H9 (cell line): Measurements from ENCODE around the gene ACAP2. TPM values are rescaled to one million over a fixed set of nuclear protein-coding genes. Genes with fewer than 3 reads are reported as not detected.

ENCODE experiments used
- DNase-seq: peaks from one replicate; pipeline ENCODE4 v3.0.0-alpha.2; 2017
- H2AFZ ChIP-seq: one replicate; pipeline ENCODE4 v1.6.1; 2013; ENCODE audit warnings: mild to moderate bottlenecking, low read length, control low read depth, moderate library complexity
- H2AK5ac ChIP-seq: 2 replicates; pipeline ENCODE4 v1.6.1; 2013; ENCODE audit warnings: low read length, control low read depth, mixed read lengths; ENCODE audit not compliant: insufficient read length
- H2BK120ac ChIP-seq: one replicate; pipeline ENCODE4 v1.6.1; 2013; ENCODE audit warnings: low read depth, mild to moderate bottlenecking, low read length, control low read depth, inconsistent platforms; ENCODE audit not compliant: poor library complexity, severe bottlenecking
- H2BK12ac ChIP-seq: 2 replicates; pipeline ENCODE4 v1.6.1; 2013; ENCODE audit warnings: low read length, control low read depth, mixed read lengths, low read depth; ENCODE audit not compliant: insufficient read length
- H2BK15ac ChIP-seq: 2 replicates; pipeline ENCODE4 v1.6.1; 2013; ENCODE audit warnings: low read depth, low read length, control low read depth
- H2BK20ac ChIP-seq: one replicate; pipeline ENCODE4 v1.6.1; 2013; ENCODE audit warnings: low read depth, mild to moderate bottlenecking, low read length, control low read depth, inconsistent platforms; ENCODE audit not compliant: poor library complexity, severe bottlenecking
- H2BK5ac ChIP-seq: 2 replicates; pipeline ENCODE4 v1.6.1; 2013; ENCODE audit warnings: low read length, control low read depth, mixed read lengths; ENCODE audit not compliant: insufficient read length
- H3K14ac ChIP-seq: 2 replicates; pipeline ENCODE4 v1.6.1; 2013; ENCODE audit warnings: low read length, control low read depth; ENCODE audit not compliant: insufficient read depth
- H3K18ac ChIP-seq: 2 replicates; pipeline ENCODE4 v1.6.1; 2013; ENCODE audit warnings: low read depth, mild to moderate bottlenecking, mixed read lengths, low read length, control low read depth; ENCODE audit not compliant: insufficient read length
- H3K23ac ChIP-seq: 2 replicates; pipeline ENCODE4 v1.6.1; 2013; ENCODE audit warnings: low read length, control low read depth, mixed read lengths, low read depth; ENCODE audit not compliant: insufficient read length
- H3K23me2 ChIP-seq: 2 replicates; pipeline ENCODE4 v1.6.1; 2013; ENCODE audit warnings: low read depth, mild to moderate bottlenecking, mixed read lengths, low read length, control low read depth; ENCODE audit not compliant: insufficient read length, poor library complexity, severe bottlenecking
- H3K27ac ChIP-seq: 2 replicates; pipeline ENCODE4 v1.5.1; 2013; ENCODE audit warnings: low read length, control low read depth, mixed read lengths, low read depth; ENCODE audit not compliant: insufficient read length
- H3K27me3 ChIP-seq: 2 replicates; pipeline ENCODE4 v1.6.1; 2013; ENCODE audit warnings: low read length, control low read depth, inconsistent platforms; ENCODE audit not compliant: insufficient read depth
- H3K4ac ChIP-seq: 2 replicates; pipeline ENCODE4 v1.6.1; 2013; ENCODE audit warnings: low read depth, mild to moderate bottlenecking, control low read depth, inconsistent platforms, low read length, moderate library complexity
- H3K4me1 ChIP-seq: 2 replicates; pipeline ENCODE4 v1.6.1; 2013; ENCODE audit warnings: low read length, control low read depth, inconsistent platforms; ENCODE audit not compliant: insufficient read depth
- H3K4me2 ChIP-seq: 2 replicates; pipeline ENCODE4 v1.6.1; 2013; ENCODE audit warnings: low read length, control low read depth, mixed read lengths; ENCODE audit not compliant: insufficient read length, insufficient read depth
- H3K56ac ChIP-seq: 2 replicates; pipeline ENCODE4 v1.6.1; 2013; ENCODE audit warnings: low read depth, mild to moderate bottlenecking, mixed read lengths, low read length, control low read depth; ENCODE audit not compliant: insufficient read length
- H3K79me1 ChIP-seq: 2 replicates; pipeline ENCODE4 v1.6.1; 2013; ENCODE audit warnings: low read depth, mild to moderate bottlenecking, moderate library complexity, low read length, control low read depth, inconsistent platforms; ENCODE audit not compliant: insufficient read depth, poor library complexity, severe bottlenecking
- H3K79me2 ChIP-seq: 2 replicates; pipeline ENCODE4 v1.6.1; 2013; ENCODE audit warnings: low read length, control low read depth, inconsistent platforms; ENCODE audit not compliant: insufficient read depth
- H3K9ac ChIP-seq: 2 replicates; pipeline ENCODE4 v1.6.1; 2013; ENCODE audit warnings: low read length, control low read depth, mixed read lengths; ENCODE audit not compliant: insufficient read length; ENCODE audit errors: extremely low read depth
- H3K9me3 ChIP-seq: one replicate; pipeline ENCODE4 v1.6.1; 2013; ENCODE audit warnings: low read depth, low read length, inconsistent platforms; ENCODE audit not compliant: control insufficient read depth
- H3T11ph ChIP-seq: one replicate; pipeline ENCODE4 v1.6.1; 2013; ENCODE audit warnings: mild to moderate bottlenecking, low read length, control low read depth, inconsistent platforms
- H4K20me1 ChIP-seq: one replicate; pipeline ENCODE4 v1.6.1; 2013; ENCODE audit not compliant: control insufficient read depth, insufficient read length, insufficient read depth
- H4K5ac ChIP-seq: 2 replicates; pipeline ENCODE4 v1.6.1; 2013; ENCODE audit warnings: low read depth, mild to moderate bottlenecking, mixed read lengths, low read length, control low read depth; ENCODE audit not compliant: insufficient read length
- H4K8ac ChIP-seq: replicated peaks from 2 replicates; pipeline ENCODE4 v1.6.1; 2013; ENCODE audit warnings: low read length, control low read depth, mixed read lengths, low read depth; ENCODE audit not compliant: insufficient read length
- H4K91ac ChIP-seq: 2 replicates; pipeline ENCODE4 v1.6.1; 2013; ENCODE audit warnings: low read depth, mild to moderate bottlenecking, moderate library complexity, mixed read lengths, low read length, control low read depth; ENCODE audit not compliant: insufficient read length
- H3K27ac Mint-ChIP-seq, 3 experiments: 2 replicates in 2 of 3; 3 replicates in 1 of 3; pipeline ENCODE4 v1.8.0; 2020 to 2021; ENCODE audit warnings: mixed read lengths in 3 of 3, mild to moderate bottlenecking in 1 of 3, moderate library complexity in 1 of 3
- H3K27me3 Mint-ChIP-seq: 2 replicates; pipeline ENCODE4 v1.8.0; 2021; ENCODE audit warnings: low read depth, mild to moderate bottlenecking, moderate library complexity, mixed read lengths
- H3K36me3 Mint-ChIP-seq, 3 experiments: 2 replicates in 2 of 3; 3 replicates in 1 of 3; pipeline ENCODE4 v1.8.0; 2020 to 2021; ENCODE audit warnings: low read depth in 3 of 3, mixed read lengths in 3 of 3; ENCODE audit not compliant: insufficient read depth in 1 of 3
- H3K4me1 Mint-ChIP-seq, 2 experiments: 2 replicates each; pipeline ENCODE4 v1.8.0; 2020; ENCODE audit warnings: mixed read lengths in 2 of 2
- H3K4me3 Mint-ChIP-seq, 2 experiments: 2 replicates in 1 of 2; 3 replicates in 1 of 2; pipeline ENCODE4 v1.8.0; 2020 to 2021; ENCODE audit warnings: mild to moderate bottlenecking in 2 of 2, mixed read lengths in 2 of 2, moderate library complexity in 1 of 2
- H3K9me3 Mint-ChIP-seq, 2 experiments: 2 replicates in 1 of 2; 3 replicates in 1 of 2; pipeline ENCODE4 v1.8.0; 2020; ENCODE audit warnings: mild to moderate bottlenecking in 2 of 2, mixed read lengths in 2 of 2, moderate library complexity in 1 of 2
- WGBS: extraction: QIAGEN DNeasy Blood & Tissue Kit; methylation state at CpG from one replicate; pipeline ENCODE4 v1.1.7; 2013; ENCODE audit warnings: missing lambda C conversion rate, low lambda C conversion rate, mixed read lengths; ENCODE audit not compliant: insufficient read length; ENCODE audit errors: extremely low coverage; 5-methylcytosine and 5-hydroxymethylcytosine counted together
- total RNA-seq: library from RNA; stranded (reverse); gene quantifications from 2 replicates; pipeline ENCODE4 v1.2.1, GENCODE V29; 2021
- TF ChIP-seq, protein P1 (sequence below): fragments of 200-600 bp; sonication (generic); conservative IDR thresholded peaks from 3 replicates; pipeline ENCODE4 v1.8.0; 2021; ENCODE audit warnings: antibody characterized with exemption, mild to moderate bottlenecking

ACAP2 gene
- total RNA-seq, 1 experiment from 2014 or later: 30.8 TPM

DNA sequence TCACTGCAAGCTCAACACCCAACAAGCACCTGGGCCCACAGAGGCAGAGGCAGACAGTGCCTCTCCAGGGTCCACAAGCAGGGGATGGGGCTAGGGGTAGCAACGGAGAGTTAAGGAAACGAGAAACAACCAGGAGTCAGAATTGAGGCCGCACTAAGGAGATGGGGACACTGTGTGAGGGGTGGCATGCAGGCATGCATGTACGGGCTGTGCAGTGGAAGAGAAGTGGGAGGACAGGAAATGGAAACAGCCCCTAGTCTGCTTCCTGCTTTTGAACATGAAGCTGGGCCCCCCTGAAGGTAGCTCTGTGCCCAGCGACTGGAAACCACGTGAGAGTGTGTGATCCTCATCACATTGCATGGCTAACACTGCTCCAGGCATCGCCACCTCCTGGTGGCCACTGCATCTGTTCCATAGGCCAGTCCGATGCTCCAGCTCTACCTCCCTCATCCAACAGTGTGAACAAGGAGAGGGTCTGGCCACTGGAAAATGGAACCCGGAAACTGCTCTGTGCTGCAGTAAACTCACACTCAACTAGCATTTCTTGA lies 215.8 kb downstream of the ACAP2 start:
- no peaks in the 10 kb centered on the region for H3K79me2 ChIP-seq
- no peak overlapping the region for H2BK20ac ChIP-seq
- peaks cover 6% of the 10 kb centered on the region; the same call in 1 of the 2 replicates for H3K4me1 ChIP-seq
- Mint-ChIP-seq H3K36me3 (peaks cover 12 to 20% (median 16%) of the 10 kb centered on the region in 3 experiments; a peak in 6 of 7 replicates), H3K4me1 (peaks cover 15 to 22% of the 10 kb centered on the region in 2 experiments), H3K4me3 (no peak overlapping the region), H3K27me3 (no peaks in the 10 kb centered on the region), H3K27ac (peak overlapping the region in 2 of 3 experiments; percentile 66 to 83; a peak in 3 of 7 replicates), H3K9me3 (peaks cover 0 to 3% of the 10 kb centered on the region in 2 experiments; a peak in 2 of 5 replicates)
- no peak overlapping the region for H3T11ph ChIP-seq
- H3K4me2 ChIP-seq: no peak overlapping the region
- no peak overlapping the region for H2BK15ac ChIP-seq
- no peak overlapping the region for H4K91ac ChIP-seq
- no peak overlapping the region for H2AK5ac ChIP-seq
- H2BK120ac ChIP-seq: no peak overlapping the region
- H3K23ac ChIP-seq: no peak overlapping the region
- no peak overlapping the region for H2BK5ac ChIP-seq
- no peaks in the 10 kb centered on the region for H3K9me3 ChIP-seq
- H3K4ac ChIP-seq: no peak overlapping the region
- H3K23me2 ChIP-seq: peaks cover 2% of the 10 kb centered on the region
- no peak overlapping the region for H3K56ac ChIP-seq
- no peaks in the 10 kb centered on the region for H3K79me1 ChIP-seq
- H4K8ac ChIP-seq: no peak overlapping the region
- no peak overlapping the region for H3K27ac ChIP-seq
- H4K20me1 ChIP-seq: no peaks in the 10 kb centered on the region
- H2BK12ac ChIP-seq: no peak overlapping the region
- no peak overlapping the region for H2AFZ ChIP-seq
- no peak overlapping the region for H3K18ac ChIP-seq
- no peak overlapping the region for H4K5ac ChIP-seq
- TF ChIP-seq, protein P1, sequence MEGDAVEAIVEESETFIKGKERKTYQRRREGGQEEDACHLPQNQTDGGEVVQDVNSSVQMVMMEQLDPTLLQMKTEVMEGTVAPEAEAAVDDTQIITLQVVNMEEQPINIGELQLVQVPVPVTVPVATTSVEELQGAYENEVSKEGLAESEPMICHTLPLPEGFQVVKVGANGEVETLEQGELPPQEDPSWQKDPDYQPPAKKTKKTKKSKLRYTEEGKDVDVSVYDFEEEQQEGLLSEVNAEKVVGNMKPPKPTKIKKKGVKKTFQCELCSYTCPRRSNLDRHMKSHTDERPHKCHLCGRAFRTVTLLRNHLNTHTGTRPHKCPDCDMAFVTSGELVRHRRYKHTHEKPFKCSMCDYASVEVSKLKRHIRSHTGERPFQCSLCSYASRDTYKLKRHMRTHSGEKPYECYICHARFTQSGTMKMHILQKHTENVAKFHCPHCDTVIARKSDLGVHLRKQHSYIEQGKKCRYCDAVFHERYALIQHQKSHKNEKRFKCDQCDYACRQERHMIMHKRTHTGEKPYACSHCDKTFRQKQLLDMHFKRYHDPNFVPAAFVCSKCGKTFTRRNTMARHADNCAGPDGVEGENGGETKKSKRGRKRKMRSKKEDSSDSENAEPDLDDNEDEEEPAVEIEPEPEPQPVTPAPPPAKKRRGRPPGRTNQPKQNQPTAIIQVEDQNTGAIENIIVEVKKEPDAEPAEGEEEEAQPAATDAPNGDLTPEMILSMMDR: peak; percentile 62
- no peak for DNase-seq
- no peaks in the 10 kb centered on the region for H3K27me3 ChIP-seq
- no CpG with 5 or more reads among the region's 9 CpGs for WGBS
- H3K14ac ChIP-seq: no peak overlapping the region
- H3K9ac ChIP-seq: no peak overlapping the region
